Chondrocyte (in vitro differentiated cells): ENCODE data around the gene HDGFL1. TPM values are rescaled to one million over a fixed set of nuclear protein-coding genes. Genes with fewer than 3 reads are reported as not detected.

ENCODE experiments used
- DNase-seq: peaks from one replicate; pipeline ENCODE4 v3.0.0; 2021; ENCODE audit warnings: mixed read lengths, low spot score
- H3K27ac Mint-ChIP-seq: one replicate; pipeline ENCODE4 v1.8.0; 2021; ENCODE audit warnings: mild to moderate bottlenecking, moderate library complexity, mixed read lengths; ENCODE audit not compliant: unreplicated experiment
- H3K27me3 Mint-ChIP-seq: 2 replicates; pipeline ENCODE4 v1.8.0; 2021; ENCODE audit warnings: low read depth, mixed read lengths
- H3K36me3 Mint-ChIP-seq: 2 replicates; pipeline ENCODE4 v1.8.0; 2021; ENCODE audit warnings: low read depth, mixed read lengths
- H3K4me1 Mint-ChIP-seq: 2 replicates; pipeline ENCODE4 v1.8.0; 2021; ENCODE audit warnings: low read depth, mild to moderate bottlenecking, mixed read lengths
- H3K4me3 Mint-ChIP-seq: one replicate; pipeline ENCODE4 v1.8.0; 2021; ENCODE audit warnings: mild to moderate bottlenecking, moderate library complexity, mixed read lengths; ENCODE audit not compliant: unreplicated experiment
- H3K9me3 Mint-ChIP-seq: 2 replicates; pipeline ENCODE4 v1.8.0; 2021; ENCODE audit warnings: low read depth, mixed read lengths
- total RNA-seq: library from RNA; stranded (reverse); gene quantifications from 3 replicates; pipeline ENCODE4 v1.2.1, GENCODE V29; 2021
- TF ChIP-seq, protein P1 (sequence below): fragments of 200-600 bp; sonication (generic); IDR thresholded peaks from 2 replicates; pipeline ENCODE4 v1.5.0; 2021; ENCODE audit warnings: antibody characterized with exemption, mild to moderate bottlenecking, moderate library complexity

Gene HDGFL1
- total RNA-seq, 1 donor from 2014 or later = not detected

DNA sequence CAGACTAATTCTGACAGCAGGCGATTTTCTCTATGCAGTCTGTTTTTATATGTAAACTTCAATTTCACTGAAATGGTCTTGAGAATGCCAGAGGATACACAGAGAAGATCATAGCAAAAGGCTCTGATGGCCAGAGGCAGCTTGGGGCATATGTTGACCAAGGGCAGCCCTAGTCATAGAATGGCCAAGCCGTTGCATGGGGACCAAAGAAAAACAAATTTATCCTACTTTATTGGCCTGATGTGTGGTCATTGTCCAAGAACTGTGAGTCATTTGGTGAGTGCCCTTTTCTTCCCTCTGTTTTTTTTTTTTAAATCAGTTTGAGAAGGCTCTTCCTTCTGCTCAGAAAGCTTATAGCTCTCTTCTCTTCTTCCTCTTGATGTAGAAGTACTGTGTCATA lies 5.8 kb downstream of the HDGFL1 start:
- H3K27me3 Mint-ChIP-seq = no peaks in the 10 kb centered on the region
- no peak overlapping the region for H3K4me3 Mint-ChIP-seq
- TF ChIP-seq, protein P1, sequence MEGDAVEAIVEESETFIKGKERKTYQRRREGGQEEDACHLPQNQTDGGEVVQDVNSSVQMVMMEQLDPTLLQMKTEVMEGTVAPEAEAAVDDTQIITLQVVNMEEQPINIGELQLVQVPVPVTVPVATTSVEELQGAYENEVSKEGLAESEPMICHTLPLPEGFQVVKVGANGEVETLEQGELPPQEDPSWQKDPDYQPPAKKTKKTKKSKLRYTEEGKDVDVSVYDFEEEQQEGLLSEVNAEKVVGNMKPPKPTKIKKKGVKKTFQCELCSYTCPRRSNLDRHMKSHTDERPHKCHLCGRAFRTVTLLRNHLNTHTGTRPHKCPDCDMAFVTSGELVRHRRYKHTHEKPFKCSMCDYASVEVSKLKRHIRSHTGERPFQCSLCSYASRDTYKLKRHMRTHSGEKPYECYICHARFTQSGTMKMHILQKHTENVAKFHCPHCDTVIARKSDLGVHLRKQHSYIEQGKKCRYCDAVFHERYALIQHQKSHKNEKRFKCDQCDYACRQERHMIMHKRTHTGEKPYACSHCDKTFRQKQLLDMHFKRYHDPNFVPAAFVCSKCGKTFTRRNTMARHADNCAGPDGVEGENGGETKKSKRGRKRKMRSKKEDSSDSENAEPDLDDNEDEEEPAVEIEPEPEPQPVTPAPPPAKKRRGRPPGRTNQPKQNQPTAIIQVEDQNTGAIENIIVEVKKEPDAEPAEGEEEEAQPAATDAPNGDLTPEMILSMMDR = no peak
- no peaks in the 10 kb centered on the region for H3K36me3 Mint-ChIP-seq
- H3K9me3 Mint-ChIP-seq = no peaks in the 10 kb centered on the region
- peaks cover 12% of the 10 kb centered on the region for H3K4me1 Mint-ChIP-seq
- no peak overlapping the region for H3K27ac Mint-ChIP-seq
- no peak for DNase-seq

DNA sequence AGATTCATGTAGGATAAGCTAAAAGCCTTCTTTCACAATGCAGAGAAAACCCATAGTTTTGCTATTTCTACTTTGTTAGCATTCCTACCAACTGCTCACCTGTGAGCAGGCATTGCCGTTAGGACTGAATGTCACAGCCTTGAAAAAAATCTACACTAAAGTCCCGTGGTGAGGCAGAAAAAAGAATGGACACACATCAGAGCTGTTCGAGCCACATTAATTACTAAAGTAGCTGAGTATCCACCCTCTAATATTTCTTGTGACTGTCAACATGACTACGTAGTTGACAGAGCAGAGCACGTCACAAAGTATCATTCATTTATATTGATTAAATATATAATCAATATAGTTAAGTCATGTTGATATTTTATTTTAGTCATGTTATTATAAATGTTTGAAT lies 10.1 kb downstream of the HDGFL1 start:
- H3K36me3 Mint-ChIP-seq = no peaks in the 10 kb centered on the region

DNA sequence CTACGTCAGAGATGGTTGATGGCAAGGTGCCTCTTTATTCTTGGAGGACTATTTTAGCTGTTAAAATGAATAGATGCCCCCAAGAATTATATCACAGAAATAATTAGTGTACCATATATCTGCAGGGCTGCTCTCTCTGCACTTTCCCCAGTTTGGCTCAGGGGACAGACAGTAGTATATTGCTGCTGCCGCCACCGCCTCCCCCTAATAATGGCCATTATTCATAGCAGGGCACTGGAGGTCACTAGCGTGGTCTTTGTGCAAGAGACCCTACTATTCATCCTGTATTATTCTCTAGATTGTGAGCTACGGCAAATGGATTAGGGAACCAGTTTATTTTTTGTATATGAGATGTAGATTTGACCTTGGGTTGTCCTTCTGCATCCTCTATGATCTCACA lies 11.0 kb downstream of the HDGFL1 start:
- Mint-ChIP-seq H3K9me3 (no peaks in the 10 kb centered on the region), H3K36me3 (no peaks in the 10 kb centered on the region), H3K27ac (no peak overlapping the region), H3K27me3 (no peaks in the 10 kb centered on the region), H3K4me1 (peaks cover 18% of the 10 kb centered on the region), H3K4me3 (no peak overlapping the region)
- DNase-seq = no peak
- TF ChIP-seq, protein P1 = no peak

More for the DNA sequence above, 10.1 kb downstream of the HDGFL1 start:
- Mint-ChIP-seq H3K27me3 (no peaks in the 10 kb centered on the region), H3K4me1 (peaks cover 15% of the 10 kb centered on the region), H3K4me3 (no peak overlapping the region), H3K9me3 (no peaks in the 10 kb centered on the region), H3K27ac (no peak overlapping the region)
- no peak for DNase-seq
- TF ChIP-seq, protein P1 = no peak

- no peaks in the 10 kb centered on the region for H3K27me3 Mint-ChIP-seq
- no peak for DNase-seq
- no peak overlapping the region for H3K4me3 Mint-ChIP-seq
- TF ChIP-seq, protein P1 = no peak
- H3K27ac Mint-ChIP-seq = no peak overlapping the region
- no peaks in the 10 kb centered on the region for H3K36me3 Mint-ChIP-seq
- no peaks in the 10 kb centered on the region for H3K9me3 Mint-ChIP-seq
- peaks cover 8% of the 10 kb centered on the region for H3K4me1 Mint-ChIP-seq
Observed at GRCh38 chr6:22582417-22583205, 13.2 kb downstream of the HDGFL1 start.

DNA sequence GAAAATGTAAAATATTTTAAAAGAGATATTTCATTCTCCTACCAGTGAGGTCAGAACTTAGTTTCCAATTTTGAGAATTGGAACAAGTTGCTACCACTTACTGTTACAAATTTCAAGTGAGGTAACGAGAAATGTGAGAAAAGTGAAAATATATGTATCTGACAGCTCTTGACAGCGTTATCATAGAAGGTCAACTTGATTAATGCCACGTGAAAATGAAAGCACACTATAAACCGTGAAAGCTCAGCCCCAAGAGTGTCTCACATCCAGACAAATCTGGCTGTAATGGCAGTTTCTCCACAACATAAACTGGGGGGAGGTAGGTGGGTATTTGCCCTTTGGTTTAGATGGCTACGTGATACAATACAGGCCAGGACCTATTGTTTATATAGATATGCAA lies 13.9 kb downstream of the HDGFL1 start:
- Mint-ChIP-seq H3K27me3 (no peaks in the 10 kb centered on the region), H3K36me3 (no peaks in the 10 kb centered on the region), H3K4me1 (peaks cover 8% of the 10 kb centered on the region), H3K27ac (no peak overlapping the region), H3K9me3 (no peaks in the 10 kb centered on the region), H3K4me3 (no peak overlapping the region)
- DNase-seq = no peak
- TF ChIP-seq, protein P1 = no peak
